GM12878 (cell line): ENCODE data around the gene PRDM15. TPM values are rescaled to one million over a fixed set of nuclear protein-coding genes. Genes with fewer than 3 reads are reported as not detected.

Experiments used
- ATAC-seq: fragments of 200-7000 bp; cut with Tn5 transposase; 3 replicates; pipeline ENCODE4 v1.9.1; 2020; ENCODE audit warnings: mild to moderate bottlenecking, moderate library complexity
- BruUV-seq: library from RNA; stranded (reverse); fragments of 400-500 nt; replicated peaks from 2 replicates; lab custom pipeline; 2021; lab: Mats Ljungman, UMichigan
- CTCF ChIA-PET: fragments of 300-600 bp; sonication (Branson Sonifier 250); formaldehyde crosslinking; extraction: SDS; loops from one replicate; lab custom pipeline; 2021; ENCODE audit warnings: inconsistent platforms; lab: Yijun Ruan, JAX
- POLR2A ChIA-PET: fragments of 350-600 bp; formaldehyde crosslinking; extraction: SDS; loops from one replicate; lab custom pipeline; 2021; ENCODE audit warnings: inconsistent platforms; lab: Charles Lee
- RAD21 ChIA-PET: fragments of 300-600 bp; sonication (Branson Sonifier 250); formaldehyde crosslinking; loops from one replicate; lab custom pipeline; 2023; ENCODE audit warnings: antibody characterized with exemption; ENCODE audit not compliant: unreplicated experiment; lab: Charles Lee
- SMC1A ChIA-PET: fragments of 300-600 bp; sonication (Branson Sonifier 250); formaldehyde crosslinking; loops from one replicate; lab custom pipeline; 2023; ENCODE audit not compliant: unreplicated experiment, uncharacterized antibody; lab: Charles Lee
- DNase-seq: peaks from one replicate; pipeline ENCODE4 v3.0.0-alpha.2; 2011; ENCODE audit warnings: low read depth, low spot score
- FAIRE-seq: peaks from 3 replicates; lab custom pipeline; 2011; peaks lifted over from hg19 to GRCh38; lab: Jason Lieb, UNC
- H2AFZ ChIP-seq: 2 replicates; pipeline ENCODE4 v1.6.0; 2011; ENCODE audit warnings: low read depth, low read length, control low read depth; ENCODE audit not compliant: control insufficient read depth
- H3K27ac ChIP-seq: 2 replicates; pipeline ENCODE4 v1.5.1; 2011; ENCODE audit warnings: control low read depth; ENCODE audit not compliant: control insufficient read depth, insufficient read depth
- H3K27me3 ChIP-seq, 2 experiments: replicated peaks in 1 of 2; 2 replicates each; pipeline versions ENCODE4 v1.6.0 to v1.6.1; 2011; ENCODE audit warnings: low read length in 1 of 2; ENCODE audit not compliant: control insufficient read depth in 2 of 2, insufficient read depth in 2 of 2
- H3K36me3 ChIP-seq, 2 experiments: 2 replicates each; pipeline ENCODE4 v1.5.1; 2011; ENCODE audit warnings: low read length in 1 of 2; ENCODE audit not compliant: control insufficient read depth in 2 of 2, insufficient read depth in 2 of 2
- H3K4me1 ChIP-seq: 2 replicates; pipeline ENCODE4 v1.6.1; 2011; ENCODE audit warnings: mild to moderate bottlenecking, low read length, moderate library complexity, mixed read lengths; ENCODE audit not compliant: control insufficient read depth, insufficient read depth
- H3K4me2 ChIP-seq: 2 replicates; pipeline ENCODE4 v1.6.0; 2011; ENCODE audit warnings: control low read depth; ENCODE audit not compliant: control insufficient read depth, insufficient read depth
- H3K4me3 ChIP-seq: fragments of 200-600 bp; sonication (generic); 2 replicates; pipeline ENCODE4 v1.5.1; 2016
- H3K79me2 ChIP-seq: 2 replicates; pipeline ENCODE4 v1.6.0; 2011; ENCODE audit warnings: low read length; ENCODE audit not compliant: control insufficient read depth, insufficient read depth
- H3K9ac ChIP-seq: 2 replicates; pipeline ENCODE4 v1.8.0; 2011; ENCODE audit warnings: low read length, control low read depth, mixed read lengths; ENCODE audit not compliant: control insufficient read depth, insufficient read depth
- H3K9me3 ChIP-seq: replicated peaks from 3 replicates; pipeline ENCODE4 v1.5.1; 2011; ENCODE audit warnings: mild to moderate bottlenecking, low read length; ENCODE audit not compliant: control insufficient read depth, insufficient read depth
- H4K20me1 ChIP-seq: 2 replicates; pipeline ENCODE4 v1.6.0; 2011; ENCODE audit not compliant: control insufficient read depth, insufficient read depth
- RAD21 ChIP-seq: IDR thresholded peaks from 2 replicates; pipeline ENCODE4 v1.6.1; 2011; ENCODE audit warnings: mild to moderate bottlenecking, low read depth, low read length, moderate library complexity; ENCODE audit not compliant: insufficient read depth
- ZNF217 ChIP-seq: fragments of 450-650 bp; IDR thresholded peaks from 2 replicates; pipeline ENCODE4 v1.6.1; 2017; ENCODE audit warnings: antibody characterized with exemption, mild to moderate bottlenecking
- WGBS: methylation state at CpG from one replicate; pipeline ENCODE4 v1.1.6; 2016; ENCODE audit warnings: low lambda C conversion rate; ENCODE audit not compliant: insufficient replicate concordance, insufficient coverage; ENCODE audit errors: missing lambda C conversion rate; 5-methylcytosine and 5-hydroxymethylcytosine counted together
- in situ Hi-C: fragments of 300-500 bp; cut with MboI; formaldehyde crosslinking; loops from 9 replicates; pipeline ENCODE4 v1.14.3; 2018; ENCODE audit warnings: mixed read lengths
- intact Hi-C: fragments of 100-400 bp; cut with micrococcal nuclease; formaldehyde crosslinking; loops from one replicate; pipeline ENCODE4 v1.14.2; 2022; ENCODE audit not compliant: unreplicated experiment
- polyA plus RNA-seq, 11 experiments: library from polyadenylated mRNA; depleted of rRNA in 4 of 11; unstranded in 6 of 11; stranded (reverse) in 5 of 11; fragments of >200 nt; fragmentation: Nextera tagmentation in 4 of 11; fragmentation: Illumina TruSeq in 1 of 11; extraction: Ambion mirVana in 4 of 11; extraction: Trizol in 1 of 11; gene quantifications; 1 replicate in 1 of 11; 2 replicates in 10 of 11; pipeline versions ENCODE4 v1.2.1 to v1.2.3, GENCODE V29; 2011 to 2016; ENCODE audit warnings: inconsistent platforms in 2 of 11, missing spikeins in 2 of 11, low read depth in 1 of 11
- total RNA-seq, 4 experiments: library from RNA; depleted of rRNA in 3 of 4; stranded (reverse); fragments of >200 nt in 3 of 4; fragmentation: Illumina TruSeq in 1 of 4; extraction: Trizol in 1 of 4; gene quantifications; 2 replicates each; pipeline versions ENCODE4 v1.2.1 to v1.2.3, GENCODE V29; 2013 to 2021
- TF ChIP-seq, protein P1 (sequence below): fragments of 450-650 bp; IDR thresholded peaks from 2 replicates; pipeline ENCODE4 v1.6.1; 2017; ENCODE audit warnings: mild to moderate bottlenecking, low read depth, inconsistent platforms; ENCODE audit not compliant: poor library complexity, severe bottlenecking

Gene PRDM15
- total and polyA plus RNA-seq, 10 of the 15 experiments (the other 5 are each of a cell fraction or from before 2014, with no cell fraction given), result 2.2 to 16.0 (median 8.6) TPM

GRCh38 chr21:41895643-41896493 lies 16.7 kb upstream of the PRDM15 start:
- H3K27me3 ChIP-seq, result no peaks in the 10 kb centered on the region
- no peak overlapping the region for H3K4me3 ChIP-seq
- H3K36me3 ChIP-seq, result peaks cover 3 to 4% of the 10 kb centered on the region in 2 experiments
- no peak overlapping the region for H3K4me2 ChIP-seq
- no TSS peak for BruUV-seq
- DNase-seq (no peak), ATAC-seq (no peak)
- no peaks in the 10 kb centered on the region for H3K9me3 ChIP-seq
- no peaks in the 10 kb centered on the region for H4K20me1 ChIP-seq
- no peak overlapping the region for H3K9ac ChIP-seq
- H3K79me2 ChIP-seq, result no peaks in the 10 kb centered on the region
- RAD21 ChIA-PET, result interaction anchor here (0.9 to 1.5 kb wide), 2 partner anchors 19 to 222 kb away, joined by 3 to 4 read pairs; no protein-coding TSS in a partner anchor
- SMC1A ChIA-PET, result interaction anchor here (0.8 to 1.4 kb wide), 4 partner anchors 25 to 153 kb away, joined by 3 to 4 read pairs (median 3); no protein-coding TSS in a partner anchor
- whole genome bisulfite sequencing, result 79% methylated on average over 22 of the region's 22 CpGs
- CTCF ChIA-PET, result interaction anchor here (0.6 to 1.0 kb wide), 3 partner anchors 30 to 612 kb away, joined by 3 to 5 read pairs (median 3); no protein-coding TSS in a partner anchor
- intact Hi-C loops, result no loop called here
- TF ChIP-seq RAD21, result 0 out of 2 replicates have a peak, but pooled peaks have one; percentile 20
- TF ChIP-seq ZNF217, result no peak
- TF ChIP-seq, protein P1, sequence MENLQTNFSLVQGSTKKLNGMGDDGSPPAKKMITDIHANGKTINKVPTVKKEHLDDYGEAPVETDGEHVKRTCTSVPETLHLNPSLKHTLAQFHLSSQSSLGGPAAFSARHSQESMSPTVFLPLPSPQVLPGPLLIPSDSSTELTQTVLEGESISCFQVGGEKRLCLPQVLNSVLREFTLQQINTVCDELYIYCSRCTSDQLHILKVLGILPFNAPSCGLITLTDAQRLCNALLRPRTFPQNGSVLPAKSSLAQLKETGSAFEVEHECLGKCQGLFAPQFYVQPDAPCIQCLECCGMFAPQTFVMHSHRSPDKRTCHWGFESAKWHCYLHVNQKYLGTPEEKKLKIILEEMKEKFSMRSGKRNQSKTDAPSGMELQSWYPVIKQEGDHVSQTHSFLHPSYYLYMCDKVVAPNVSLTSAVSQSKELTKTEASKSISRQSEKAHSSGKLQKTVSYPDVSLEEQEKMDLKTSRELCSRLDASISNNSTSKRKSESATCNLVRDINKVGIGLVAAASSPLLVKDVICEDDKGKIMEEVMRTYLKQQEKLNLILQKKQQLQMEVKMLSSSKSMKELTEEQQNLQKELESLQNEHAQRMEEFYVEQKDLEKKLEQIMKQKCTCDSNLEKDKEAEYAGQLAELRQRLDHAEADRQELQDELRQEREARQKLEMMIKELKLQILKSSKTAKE, result no peak
- TF ChIP-seq, all 136 proteins: peak for 1
- H3K4me1 ChIP-seq, result peaks cover 4% of the 10 kb centered on the region; the same call in 1 of the 2 replicates
- no peak overlapping the region for H2AFZ ChIP-seq
- H3K27ac ChIP-seq, result no peak overlapping the region
- in situ Hi-C loops, result no loop called here
- FAIRE-seq, result no peak
- POLR2A ChIA-PET, result no interaction called here
